ENCODE results near the gene MAPK4.
"Not testable (repeated sequence)": the region's sequence is repeated elsewhere in the genome, so short reads cannot be mapped to it uniquely, and the experiment has no call there.

The MAPK4 gene

DNA sequence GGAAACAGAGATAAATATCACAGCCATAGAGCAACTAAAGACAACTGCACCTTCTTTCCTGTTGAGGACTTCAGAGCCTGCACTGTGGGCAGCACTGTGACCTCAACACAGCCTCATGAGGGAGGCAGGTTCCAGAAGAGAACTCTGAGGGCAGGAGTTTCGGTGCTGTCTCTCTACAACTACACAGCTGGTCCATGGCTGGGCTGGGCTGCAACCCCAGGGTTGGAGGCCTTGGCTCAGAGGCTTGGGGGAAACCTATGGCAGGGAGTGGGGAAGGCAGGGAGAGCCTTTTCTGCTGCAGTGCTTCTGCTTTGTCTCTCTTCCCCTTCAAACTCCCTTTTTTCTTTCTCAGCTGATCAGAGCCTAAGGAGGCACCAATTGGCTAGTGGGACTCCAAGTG is 193.4 kb downstream of the MAPK4 start:
- no peak for DNase-seq (ENCODE audit: low read depth)

GRCh38 chr18:50754297-50754696 is 194.4 kb downstream of the MAPK4 start:
- no peak for DNase-seq (ENCODE audit: low read depth)

DNA sequence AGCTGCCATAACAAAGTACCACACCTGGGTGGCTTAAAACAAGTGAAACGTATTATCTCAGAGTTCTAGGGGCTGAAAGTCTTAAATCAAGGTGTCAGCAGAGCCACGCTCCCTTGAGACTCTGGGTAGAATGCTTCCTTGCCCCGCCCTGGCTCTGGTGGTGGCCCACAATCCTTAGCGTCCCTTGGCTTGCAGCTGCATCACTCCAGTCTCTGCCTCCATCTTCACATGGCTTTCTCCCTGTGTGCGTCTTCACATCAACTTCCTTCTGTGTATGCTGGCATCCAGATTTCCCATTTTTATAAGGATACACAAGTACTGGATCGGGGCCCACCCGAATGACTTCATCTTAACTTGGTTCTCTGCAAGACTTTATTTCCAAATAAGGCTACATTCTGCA is 197.5 kb downstream of the MAPK4 start:
- DNase-seq (ENCODE audit: low read depth): no peak

DNA sequence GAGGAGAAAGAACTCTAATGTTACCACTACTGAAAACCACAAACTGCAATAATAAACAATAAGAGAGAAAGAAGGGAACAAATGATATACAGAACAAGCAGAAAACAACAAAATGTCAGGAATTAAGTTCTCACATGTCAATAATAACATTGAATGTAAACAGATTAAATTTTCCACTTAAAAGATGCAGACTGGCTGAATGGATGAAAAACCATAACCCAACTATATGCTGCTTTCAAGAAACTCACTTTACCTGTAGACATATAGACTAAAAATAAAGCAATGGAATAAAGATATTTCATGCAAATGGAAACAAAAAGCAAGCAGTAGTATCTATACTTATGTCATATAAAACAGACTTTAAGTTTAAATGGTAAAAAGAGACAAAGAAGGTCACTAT is 209.6 kb downstream of the MAPK4 start:
- no peak for DNase-seq (ENCODE audit: low read depth)

DNA sequence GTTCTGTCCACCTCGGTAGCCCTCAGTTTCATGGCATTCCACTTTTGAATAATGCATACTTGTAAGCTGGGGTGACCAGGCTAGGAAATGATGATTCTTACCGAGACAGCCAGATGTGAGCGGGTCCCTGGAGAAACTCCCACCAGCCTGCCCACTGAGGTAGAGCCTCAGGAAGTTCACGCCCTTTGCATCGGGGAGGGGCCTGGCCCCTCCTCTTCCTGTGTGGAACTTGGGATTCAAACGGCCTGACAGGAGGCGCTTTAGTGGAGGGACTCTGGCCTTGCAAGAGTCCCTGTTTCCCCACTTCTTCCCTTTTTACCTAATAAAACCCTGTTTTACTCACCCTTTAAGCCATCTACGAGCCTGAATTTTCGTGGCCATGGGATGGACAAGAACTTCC is 215.3 kb downstream of the MAPK4 start:
- DNase-seq (ENCODE audit: low read depth): no peak

DNA sequence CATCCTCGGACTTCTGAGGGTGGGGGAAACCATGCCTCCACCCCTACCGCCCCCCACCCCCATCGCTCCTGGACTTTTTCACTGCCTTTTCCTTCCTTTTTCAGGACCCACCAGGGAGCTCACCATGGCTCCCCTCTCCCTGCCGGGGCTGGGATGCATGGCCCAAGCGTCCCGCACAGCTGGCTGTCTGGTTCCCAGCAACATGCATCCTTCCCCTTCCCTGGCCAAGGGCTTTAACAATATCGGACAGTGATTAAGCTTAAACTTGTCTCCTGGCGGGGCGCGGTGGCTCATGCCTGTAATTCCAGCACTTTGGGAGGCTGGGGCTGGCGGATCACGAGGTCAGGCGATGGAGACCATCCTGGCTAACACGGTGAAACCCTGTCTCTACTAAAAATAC is 215.8 kb downstream of the MAPK4 start:
- no peak for DNase-seq (ENCODE audit: low read depth)

- no peak for DNase-seq (ENCODE audit: low read depth)
These were observed 216.5 kb downstream of the MAPK4 start for GRCh38 chr18:50776383-50776782.

DNA sequence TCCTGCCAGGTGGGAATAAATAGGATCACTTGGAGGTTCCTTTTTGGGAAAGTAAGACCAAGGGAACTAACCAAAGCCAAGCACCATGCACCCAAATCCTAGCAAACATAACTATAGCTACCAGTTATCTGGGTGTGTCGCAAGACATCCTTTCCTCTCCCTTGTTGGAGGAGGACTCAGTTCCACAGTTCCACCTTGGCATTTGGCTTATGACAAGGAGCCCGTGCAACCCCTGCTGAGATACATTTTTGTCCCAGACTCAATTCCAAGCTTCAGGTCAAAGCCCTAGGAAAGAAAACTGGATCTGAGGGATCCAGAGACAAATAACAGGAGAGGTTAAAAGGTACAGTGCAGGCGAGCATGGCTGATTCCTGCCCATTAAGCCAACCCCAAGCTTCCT is 219.1 kb downstream of the MAPK4 start:
- not testable (repeated sequence) for DNase-seq (ENCODE audit: low read depth)

Measured in stimulated activated CD8-positive, alpha-beta memory T cell treated with anti-CD3 and anti-CD28 coated beads, Interleukin-12 subunit alpha, Interleukin-12 subunit beta, amount 100 ng/mL, for 1 hour (primary cell).